Measurements from ENCODE around the gene SH3PXD2A.
A peak's percentile ranks its signal among the peaks of the same experiment; 100 is the strongest.

SH3PXD2A gene

GRCh38 chr10:103699611-103700435 is 155.6 kb downstream of the SH3PXD2A start:
- no peak for DNase-seq

- no peak for DNase-seq
Measured at GRCh38 chr10:103698266-103698665, 157.1 kb downstream of the SH3PXD2A start.

GRCh38 chr10:103697787-103698186 is 157.6 kb downstream of the SH3PXD2A start:
- no peak for DNase-seq

- DNase-seq: peak; percentile 85
Measured at GRCh38 chr10:103696411-103697145, 158.8 kb downstream of the SH3PXD2A start.

GRCh38 chr10:103696094-103696410 is 159.3 kb downstream of the SH3PXD2A start:
- DNase-seq: no peak

GRCh38 chr10:103695584-103696005 is 159.8 kb downstream of the SH3PXD2A start:
- DNase-seq: no peak

- no peak for DNase-seq
Measured at GRCh38 chr10:103693812-103694205, 161.6 kb downstream of the SH3PXD2A start.

GRCh38 chr10:103692952-103693811 is 162.2 kb downstream of the SH3PXD2A start:
- DNase-seq: no peak

GRCh38 chr10:103692436-103692951 is 162.9 kb downstream of the SH3PXD2A start:
- DNase-seq: no peak

GRCh38 chr10:103691723-103692435 is 163.5 kb downstream of the SH3PXD2A start:
- DNase-seq: no peak

GRCh38 chr10:103691267-103691666 is 164.1 kb downstream of the SH3PXD2A start:
- no peak for DNase-seq

- DNase-seq: no peak
Measured at GRCh38 chr10:103690281-103690680, 165.1 kb downstream of the SH3PXD2A start.

GRCh38 chr10:103688491-103688890 is 166.9 kb downstream of the SH3PXD2A start:
- DNase-seq: no peak

GRCh38 chr10:103687718-103688117 is 167.7 kb downstream of the SH3PXD2A start:
- no peak for DNase-seq

GRCh38 chr10:103687172-103687571 is 168.2 kb downstream of the SH3PXD2A start:
- no peak for DNase-seq

GRCh38 chr10:103685880-103686669 is 169.3 kb downstream of the SH3PXD2A start:
- DNase-seq: peak; percentile 80

- DNase-seq: no peak
Measured at GRCh38 chr10:103683851-103684250, 171.5 kb downstream of the SH3PXD2A start.

GRCh38 chr10:103682631-103683030 is 172.7 kb downstream of the SH3PXD2A start:
- no peak for DNase-seq

GRCh38 chr10:103681617-103682399 is 173.6 kb downstream of the SH3PXD2A start:
- DNase-seq: peak; percentile 53

- no peak for DNase-seq
Measured at GRCh38 chr10:103680869-103681236, 174.5 kb downstream of the SH3PXD2A start.
